HG03439 (cell line): ENCODE measurements around the gene LASP1NB.
"Not testable (repeated sequence)": the region's sequence is repeated elsewhere in the genome, so short reads cannot be mapped to it uniquely, and the experiment has no call there.

Source experiments
- ATAC-seq: cut with Tn5 transposase; IDR thresholded peaks from one replicate; pipeline ENCODE4 v1.9.1; 2021; ENCODE audit warnings: mild to moderate bottlenecking, moderate library complexity; ENCODE audit not compliant: unreplicated experiment

Gene LASP1NB

DNA sequence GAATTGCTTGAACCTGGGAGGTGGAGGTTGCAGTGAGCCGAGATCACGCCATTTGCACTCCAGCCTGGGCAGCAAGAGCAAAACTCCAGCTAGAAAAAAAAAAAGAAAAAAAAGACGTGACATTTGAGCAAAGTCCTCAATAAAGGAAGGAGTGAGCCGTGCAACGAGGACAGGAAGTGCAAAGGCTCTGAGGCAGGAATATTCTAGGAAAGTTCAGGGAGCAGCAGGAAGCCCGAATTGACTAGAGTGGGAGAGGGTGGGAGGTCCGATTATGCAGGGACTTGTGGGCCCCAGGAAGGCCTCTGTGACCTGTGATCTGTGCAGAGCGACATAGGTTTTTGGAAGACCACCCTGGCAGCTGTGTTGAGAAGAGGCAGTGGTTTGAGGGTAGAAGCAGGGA is 8.6 kb upstream of the LASP1NB start:
- no peak for ATAC-seq

DNA sequence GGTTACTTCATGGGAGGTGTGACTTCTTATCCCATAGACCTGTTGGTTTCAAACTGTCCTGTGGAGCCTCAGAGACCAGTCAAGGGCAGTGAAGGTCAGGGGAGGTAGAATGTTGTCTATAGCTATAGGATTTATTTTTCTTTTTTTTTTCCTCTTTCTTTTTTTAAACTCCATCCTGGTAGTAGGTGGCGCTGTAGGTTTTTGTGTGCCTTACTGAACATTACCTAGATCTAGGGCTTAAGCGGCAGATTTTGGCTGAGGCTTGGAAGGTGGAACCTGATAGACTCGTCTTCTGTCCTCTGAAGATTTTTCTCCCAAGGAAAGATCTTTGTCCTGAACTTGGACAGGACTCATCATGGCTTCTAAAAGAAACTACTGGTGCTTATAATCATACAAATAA is 8.2 kb upstream of the LASP1NB start:
- ATAC-seq, result no peak

DNA sequence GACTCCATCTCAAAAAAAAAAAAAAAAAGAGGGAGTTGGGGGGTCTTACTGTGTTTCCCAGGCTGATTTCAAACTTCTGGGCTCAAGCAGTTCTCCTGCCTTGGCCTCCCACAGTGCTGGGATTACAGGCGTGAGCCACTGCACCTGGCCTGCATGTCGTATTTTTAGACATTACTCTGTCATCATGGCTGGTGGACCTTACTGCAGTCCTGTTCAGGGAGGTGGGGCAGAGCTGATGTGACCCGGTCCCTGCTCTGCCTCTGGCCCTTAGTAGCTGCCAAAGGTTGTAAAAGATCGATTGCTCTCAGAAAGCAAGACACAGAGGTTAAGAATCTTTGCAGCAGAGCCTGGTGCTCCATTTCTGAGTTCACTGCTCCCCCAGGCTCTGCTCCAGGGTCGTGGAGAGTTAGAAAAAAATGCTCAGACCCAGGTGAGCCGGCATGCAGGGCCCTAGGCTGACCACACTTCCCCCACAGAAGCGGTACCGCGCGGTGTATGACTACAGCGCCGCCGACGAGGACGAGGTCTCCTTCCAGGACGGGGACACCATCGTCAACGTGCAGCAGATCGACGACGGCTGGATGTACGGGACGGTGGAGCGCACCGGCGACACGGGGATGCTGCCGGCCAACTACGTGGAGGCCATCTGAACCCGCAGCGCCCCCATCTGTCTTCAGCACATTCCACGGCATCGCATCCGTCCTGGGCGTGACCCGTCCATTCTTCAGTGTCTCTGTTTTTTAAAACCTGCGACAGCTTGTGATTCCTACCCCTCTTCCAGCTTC is 7.1 kb upstream of the LASP1NB start:
- ATAC-seq, result no peak

DNA sequence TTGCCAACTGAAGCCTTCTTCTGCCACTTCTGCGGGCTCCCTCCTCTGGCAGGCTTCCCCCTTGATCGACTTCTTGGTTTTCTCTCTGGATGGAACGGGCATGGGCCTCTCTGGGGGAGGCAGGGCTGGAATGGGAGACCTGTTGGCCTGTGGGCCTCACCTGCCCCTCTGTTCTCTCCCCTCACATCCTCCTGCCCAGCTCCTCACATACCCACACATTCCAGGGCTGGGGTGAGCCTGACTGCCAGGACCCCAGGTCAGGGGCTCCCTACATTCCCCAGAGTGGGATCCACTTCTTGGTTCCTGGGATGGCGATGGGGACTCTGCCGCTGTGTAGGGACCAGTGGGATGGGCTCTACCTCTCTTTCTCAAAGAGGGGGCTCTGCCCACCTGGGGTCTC is 6.5 kb upstream of the LASP1NB start:
- ATAC-seq, result no peak

DNA sequence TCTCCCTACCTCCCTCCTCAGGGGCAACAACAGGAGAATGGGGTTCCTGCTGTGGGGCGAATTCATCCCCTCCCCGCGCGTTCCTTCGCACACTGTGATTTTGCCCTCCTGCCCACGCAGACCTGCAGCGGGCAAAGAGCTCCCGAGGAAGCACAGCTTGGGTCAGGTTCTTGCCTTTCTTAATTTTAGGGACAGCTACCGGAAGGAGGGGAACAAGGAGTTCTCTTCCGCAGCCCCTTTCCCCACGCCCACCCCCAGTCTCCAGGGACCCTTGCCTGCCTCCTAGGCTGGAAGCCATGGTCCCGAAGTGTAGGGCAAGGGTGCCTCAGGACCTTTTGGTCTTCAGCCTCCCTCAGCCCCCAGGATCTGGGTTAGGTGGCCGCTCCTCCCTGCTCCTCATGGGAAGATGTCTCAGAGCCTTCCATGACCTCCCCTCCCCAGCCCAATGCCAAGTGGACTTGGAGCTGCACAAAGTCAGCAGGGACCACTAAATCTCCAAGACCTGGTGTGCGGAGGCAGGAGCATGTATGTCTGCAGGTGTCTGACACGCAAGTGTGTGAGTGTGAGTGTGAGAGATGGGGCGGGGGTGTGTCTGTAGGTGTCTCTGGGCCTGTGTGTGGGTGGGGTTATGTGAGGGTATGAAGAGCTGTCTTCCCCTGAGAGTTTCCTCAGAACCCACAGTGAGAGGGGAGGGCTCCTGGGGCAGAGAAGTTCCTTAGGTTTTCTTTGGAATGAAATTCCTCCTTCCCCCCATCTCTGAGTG is 5.9 kb upstream of the LASP1NB start:
- no peak for ATAC-seq

DNA sequence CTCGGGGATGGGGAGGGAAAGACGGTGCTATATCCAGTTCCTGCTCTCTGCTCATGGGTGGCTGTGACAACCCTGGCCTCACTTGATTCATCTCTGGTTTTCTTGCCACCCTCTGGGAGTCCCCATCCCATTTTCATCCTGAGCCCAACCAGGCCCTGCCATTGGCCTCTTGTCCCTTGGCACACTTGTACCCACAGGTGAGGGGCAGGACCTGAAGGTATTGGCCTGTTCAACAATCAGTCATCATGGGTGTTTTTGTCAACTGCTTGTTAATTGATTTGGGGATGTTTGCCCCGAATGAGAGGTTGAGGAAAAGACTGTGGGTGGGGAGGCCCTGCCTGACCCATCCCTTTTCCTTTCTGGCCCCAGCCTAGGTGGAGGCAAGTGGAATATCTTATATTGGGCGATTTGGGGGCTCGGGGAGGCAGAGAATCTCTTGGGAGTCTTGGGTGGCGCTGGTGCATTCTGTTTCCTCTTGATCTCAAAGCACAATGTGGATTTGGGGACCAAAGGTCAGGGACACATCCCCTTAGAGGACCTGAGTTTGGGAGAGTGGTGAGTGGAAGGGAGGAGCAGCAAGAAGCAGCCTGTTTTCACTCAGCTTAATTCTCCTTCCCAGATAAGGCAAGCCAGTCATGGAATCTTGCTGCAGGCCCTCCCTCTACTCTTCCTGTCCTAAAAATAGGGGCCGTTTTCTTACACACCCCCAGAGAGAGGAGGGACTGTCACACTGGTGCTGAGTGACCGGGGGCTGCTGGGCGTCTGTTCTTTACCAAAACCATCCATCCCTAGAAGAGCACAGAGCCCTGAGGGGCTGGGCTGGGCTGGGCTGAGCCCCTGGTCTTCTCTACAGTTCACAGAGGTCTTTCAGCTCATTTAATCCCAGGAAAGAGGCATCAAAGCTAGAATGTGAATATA is 4.8 kb upstream of the LASP1NB start:
- no peak for ATAC-seq

DNA sequence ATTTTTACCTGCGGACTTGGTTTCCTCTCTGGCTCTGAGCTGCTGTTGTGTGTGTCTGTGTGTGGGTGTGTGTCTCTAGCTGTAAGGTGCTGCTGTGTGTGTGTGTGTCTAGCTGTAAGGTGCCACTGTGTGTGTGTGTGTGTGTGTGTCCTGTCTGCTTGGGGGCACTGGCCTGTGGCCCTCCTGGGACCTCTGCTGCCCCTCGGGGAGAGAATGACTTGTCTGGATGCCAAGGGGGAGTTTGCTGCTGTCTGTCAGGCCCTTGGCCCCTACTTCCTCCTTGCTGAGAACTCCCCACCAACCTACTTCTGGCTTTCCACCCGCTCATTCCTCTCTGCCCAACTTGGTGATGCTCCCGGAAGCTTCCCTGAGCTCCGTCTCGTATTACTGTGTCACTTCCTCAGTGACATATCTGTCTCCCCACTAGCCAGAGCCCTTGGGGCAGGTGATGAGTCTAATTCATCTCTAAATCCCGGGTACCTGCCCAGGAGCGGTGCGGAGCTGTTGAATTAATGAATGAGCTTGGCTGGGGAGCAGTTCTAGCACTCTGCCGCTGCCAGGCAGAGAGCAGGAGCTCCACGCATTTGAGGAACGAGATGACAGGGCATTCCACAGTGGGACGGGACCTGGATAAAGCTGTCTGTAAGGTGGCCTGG is 3.5 kb upstream of the LASP1NB start:
- no peak for ATAC-seq

DNA sequence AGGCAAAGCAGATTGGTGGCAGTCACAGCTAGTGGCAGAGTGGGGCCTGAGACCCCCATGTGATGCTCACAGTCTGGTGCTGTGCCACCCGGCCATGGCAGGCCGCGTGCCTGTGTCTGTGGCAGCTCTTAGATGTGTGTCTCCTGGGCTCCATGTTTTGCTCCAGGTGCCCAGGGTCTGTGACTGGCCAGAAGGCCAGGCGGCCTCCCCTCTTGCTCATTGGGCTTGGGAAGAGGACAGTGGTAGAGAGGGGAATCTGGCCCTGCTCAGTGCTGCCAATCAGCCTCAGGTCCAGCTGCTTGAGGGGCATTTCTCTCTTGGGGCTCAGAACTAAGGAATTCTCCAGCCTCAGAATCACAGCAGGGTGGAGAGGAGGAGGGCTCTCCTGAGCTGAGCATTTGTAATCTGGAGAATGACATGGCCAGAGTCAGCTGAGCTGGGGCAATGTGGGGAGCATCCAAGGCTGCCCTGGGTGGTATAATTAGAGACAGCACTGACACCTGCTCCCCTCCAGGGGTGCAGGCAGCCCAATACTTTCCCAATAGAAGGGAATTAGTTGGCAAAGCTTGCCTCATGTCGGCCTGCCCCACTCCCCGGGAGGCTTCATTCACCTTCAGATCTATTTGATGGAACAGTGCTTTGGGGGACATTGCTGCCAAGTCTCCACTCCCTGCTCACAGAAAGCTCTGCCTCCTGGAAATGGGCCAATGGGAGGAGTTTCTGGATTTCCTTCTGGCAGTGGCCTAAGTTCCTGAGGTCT is 2.7 kb upstream of the LASP1NB start:
- ATAC-seq, result no peak

DNA sequence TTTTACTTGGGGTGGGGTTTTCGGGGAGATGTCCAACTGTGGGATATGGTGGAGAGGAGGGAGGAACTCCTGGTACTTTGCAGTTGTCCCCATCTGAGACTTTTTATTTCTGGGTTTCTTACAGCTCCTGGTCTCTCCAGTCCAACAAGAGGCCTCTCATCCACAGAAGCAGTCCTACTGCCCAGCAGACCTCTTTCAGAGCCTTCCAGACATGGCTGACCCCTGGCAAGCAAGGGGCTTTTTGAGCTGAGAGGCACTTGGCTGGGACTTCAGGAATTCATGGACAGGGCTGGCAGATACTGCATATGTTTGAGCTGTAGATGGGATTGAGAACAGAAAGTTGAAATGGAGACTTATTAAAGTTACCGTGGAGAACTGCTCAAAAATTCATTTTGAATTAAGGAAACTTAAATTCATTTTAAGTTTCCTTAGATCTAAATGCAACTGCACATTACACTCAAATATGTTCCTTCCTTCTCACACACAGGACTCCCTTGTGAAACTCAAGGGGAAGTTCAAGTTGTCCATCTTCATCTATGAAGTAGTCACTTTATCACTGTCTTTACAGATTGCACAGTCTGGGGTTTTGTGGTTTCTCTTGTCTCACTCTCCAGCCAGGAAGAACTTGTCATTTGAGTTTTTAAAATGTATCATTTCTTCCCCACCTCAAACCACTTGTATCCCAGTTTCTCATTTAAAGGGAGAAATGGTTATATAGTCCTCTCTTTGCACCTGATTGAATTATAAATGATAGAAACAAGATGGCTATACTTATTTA is 1.1 kb downstream of the LASP1NB start:
- no peak for ATAC-seq

DNA sequence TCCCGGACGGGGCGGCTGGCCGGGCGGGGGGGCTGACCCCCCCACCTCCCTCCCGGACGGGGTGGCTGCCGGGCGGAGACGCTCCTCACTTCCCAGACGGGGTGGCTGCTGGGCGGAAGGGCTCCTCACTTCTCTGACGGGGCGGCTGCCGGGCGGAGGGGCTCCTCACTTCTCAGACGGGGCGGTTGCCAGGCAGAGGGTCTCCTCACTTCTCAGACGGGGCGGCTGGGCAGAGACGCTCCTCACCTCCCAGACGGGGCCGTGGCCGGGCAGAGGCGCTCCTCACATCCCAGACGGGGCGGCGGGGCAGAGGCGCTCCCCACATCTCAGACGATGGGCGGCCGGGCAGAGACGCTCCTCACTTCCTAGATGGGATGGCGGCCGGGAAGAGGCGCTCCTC is 5.4 kb downstream of the LASP1NB start:
- not testable (repeated sequence) for ATAC-seq

DNA sequence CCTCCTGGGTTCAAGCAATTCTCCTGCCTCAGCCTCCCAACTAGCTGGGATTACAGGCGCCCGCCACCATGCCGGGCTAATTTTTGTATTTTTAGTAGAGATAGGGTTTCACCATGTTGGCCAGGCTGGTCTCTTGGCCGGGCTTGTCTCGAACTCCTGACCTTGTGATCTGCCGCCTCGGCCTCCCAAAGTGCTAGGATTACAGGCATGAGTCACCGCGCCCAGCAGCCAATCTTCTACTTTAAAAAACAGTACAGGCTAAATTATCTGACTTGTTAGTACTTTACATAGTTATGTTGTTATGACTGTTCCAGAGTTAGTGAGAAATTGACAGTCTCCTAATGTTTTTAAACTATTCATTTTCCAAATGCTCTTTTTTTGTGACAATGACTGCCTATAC is 8.5 kb downstream of the LASP1NB start:
- ATAC-seq, result not testable (repeated sequence)

DNA sequence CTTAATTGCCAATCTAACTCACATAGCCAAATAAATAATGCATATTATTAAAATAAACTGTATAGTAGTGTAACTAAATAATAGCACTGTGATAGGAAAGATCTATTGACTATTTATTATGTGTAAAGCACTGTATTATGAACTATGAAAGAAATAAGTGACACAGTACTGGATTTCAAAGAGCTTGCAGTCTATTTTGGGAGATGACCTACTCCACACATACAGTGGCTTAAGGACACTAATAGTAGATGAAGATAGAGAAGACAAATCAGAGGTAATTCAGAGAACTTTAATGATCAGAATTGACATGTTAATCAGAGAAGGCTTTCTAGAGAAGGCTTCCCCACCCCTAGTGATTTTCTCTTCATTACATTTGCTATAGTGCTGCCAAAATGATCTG is 14.6 kb downstream of the LASP1NB start:
- ATAC-seq, result no peak

DNA sequence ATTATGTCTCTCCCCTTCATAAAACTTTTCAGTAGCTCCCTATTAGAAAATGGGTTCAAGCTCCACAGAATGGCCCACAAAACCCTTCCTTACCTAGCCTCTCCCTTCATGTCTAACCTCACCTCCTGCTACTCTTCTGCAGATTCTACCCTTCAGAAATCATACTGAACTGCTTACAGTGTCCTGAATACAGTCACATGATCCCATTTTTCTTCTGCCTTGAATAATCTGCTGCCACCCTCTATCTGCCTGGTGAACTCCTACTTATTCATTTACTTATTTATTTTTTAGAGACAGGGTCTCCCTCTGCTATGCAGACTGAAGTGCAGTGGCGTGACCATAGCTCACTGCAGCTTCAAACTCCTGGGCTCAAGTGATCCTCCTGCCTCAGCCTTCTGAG is 15.0 kb downstream of the LASP1NB start:
- ATAC-seq, result no peak

DNA sequence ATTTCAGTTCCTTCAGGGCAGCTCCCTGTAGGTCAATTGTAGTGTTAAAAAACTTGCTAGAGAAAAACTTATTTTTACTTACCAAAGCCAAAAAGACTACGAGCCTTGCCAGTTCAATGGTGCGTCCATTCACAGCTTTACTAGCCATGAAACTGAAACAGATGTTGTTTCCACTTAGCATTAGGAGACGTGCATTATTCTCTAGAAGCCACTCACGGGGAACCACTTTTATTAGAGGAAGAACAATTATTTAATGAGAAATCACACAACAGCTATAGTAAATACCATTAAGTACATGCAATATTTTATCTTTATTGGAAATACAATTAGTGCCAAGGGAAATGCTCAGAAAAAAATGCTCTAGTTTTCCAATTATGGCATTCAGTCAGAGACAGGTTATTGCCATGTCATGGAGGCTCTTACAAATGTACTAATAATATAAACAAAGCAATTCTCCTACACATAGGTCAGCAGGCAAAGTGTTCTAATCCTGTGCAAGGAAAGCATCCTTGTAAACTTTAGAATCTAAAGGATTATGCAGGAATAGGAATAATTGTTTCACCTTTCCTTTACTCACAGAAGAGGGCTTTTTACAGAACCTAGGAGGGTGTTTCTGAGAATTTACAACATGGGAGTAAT is 17.4 kb downstream of the LASP1NB start:
- ATAC-seq, result no peak

DNA sequence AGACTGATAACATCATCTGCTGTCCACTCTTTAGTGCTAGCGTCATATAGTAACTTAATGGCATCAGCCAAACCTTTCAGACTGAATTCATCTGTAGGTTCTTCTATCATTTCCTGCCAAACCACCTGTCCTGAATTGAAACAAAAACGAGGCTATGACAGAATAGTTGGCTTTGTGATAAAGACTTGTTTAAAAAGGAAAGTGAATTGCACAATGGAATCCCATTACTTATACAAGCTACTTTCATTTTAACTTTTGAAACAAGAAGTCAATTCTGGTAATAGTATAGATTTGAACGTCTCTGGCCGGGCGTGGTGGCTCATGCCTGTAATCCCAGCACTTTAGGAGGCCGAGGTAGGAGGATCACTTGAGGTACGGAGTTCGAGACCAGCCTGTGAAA is 18.2 kb downstream of the LASP1NB start:
- no peak for ATAC-seq

DNA sequence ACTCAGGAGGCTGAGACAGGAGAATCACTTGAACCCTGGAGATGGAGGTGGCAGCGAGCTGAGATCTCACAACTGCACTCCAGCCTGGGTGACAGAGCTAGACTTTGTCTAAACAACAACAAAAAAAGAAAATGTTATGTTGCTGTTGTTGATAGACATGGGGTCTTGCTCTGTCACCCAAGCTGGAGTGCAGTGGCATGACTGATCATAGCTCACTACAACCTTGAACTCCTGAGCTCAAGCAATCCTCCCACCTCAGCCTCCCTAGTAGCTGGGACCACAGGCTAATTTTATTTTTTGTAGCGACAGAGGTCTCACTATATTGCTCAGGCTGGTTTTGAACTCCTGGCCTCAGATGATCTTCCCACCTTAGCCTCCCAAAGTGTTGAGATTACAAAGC is 21.8 kb downstream of the LASP1NB start:
- ATAC-seq, result no peak

DNA sequence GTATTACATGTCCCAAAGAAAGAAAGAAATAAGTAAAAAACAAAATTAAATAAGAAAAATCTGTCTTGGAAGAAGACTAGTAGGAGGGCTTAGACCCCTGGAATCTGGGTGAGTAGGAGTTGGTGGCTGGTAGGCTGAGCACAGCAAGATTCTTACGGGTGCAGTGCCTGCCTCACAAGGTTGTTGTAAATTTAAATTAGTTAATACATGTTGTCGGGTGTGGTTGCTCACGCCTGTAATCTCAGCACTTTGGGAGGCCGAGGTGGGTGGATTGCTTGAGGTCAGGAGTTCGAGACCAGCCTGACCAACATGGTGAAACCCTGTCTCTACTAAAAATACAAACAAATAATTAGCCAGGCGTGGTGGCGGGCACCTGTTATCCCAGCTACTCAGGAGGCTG is 28.4 kb downstream of the LASP1NB start:
- not testable (repeated sequence) for ATAC-seq

DNA sequence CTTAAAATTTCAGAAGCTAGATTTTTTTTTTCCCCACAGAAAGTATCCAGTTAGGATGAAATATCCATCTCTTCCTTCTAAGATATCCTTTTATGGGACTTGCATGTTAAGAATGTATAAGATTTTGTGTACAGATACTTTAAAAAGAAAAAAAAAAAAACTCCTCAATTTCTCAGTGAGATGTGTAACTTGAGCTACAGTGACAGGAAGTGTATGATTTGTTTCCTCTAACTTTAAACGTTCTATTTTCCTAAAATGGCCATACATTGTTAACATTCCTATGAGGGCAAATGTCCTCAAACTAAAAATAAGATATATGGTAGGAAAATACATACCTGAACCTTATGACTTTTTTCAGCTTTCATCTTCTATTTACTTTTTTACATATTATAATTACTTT is 32.9 kb downstream of the LASP1NB start:
- no peak for ATAC-seq

DNA sequence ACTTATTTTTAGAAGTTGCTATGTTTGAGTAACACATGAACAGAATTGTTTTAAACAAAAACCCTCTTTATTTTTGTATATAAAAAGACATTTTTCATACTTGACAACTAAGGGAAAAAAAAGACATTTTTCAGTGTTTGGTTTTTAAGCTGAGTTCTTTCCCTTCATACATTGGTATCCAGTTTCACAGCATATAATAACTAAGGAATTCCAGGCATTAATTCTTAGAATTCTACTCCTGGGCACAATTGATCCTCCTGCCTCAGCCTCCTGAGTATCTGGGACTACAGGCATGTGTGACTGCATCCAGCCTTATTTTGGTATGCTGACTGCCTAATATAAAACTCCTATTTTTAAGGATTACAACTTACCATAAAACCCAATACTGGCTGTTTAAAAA is 33.3 kb downstream of the LASP1NB start:
- ATAC-seq, result no peak
